K562 (cell line): Measurements from ENCODE around the gene MEI4. TPM values are rescaled to one million over a fixed set of nuclear protein-coding genes. Genes with fewer than 3 reads are reported as not detected.
A peak's percentile ranks its signal among the peaks of the same experiment; 100 is the strongest.

Experiments
- ATAC-seq: fragments of 200-7000 bp; cut with Tn5 transposase; 3 replicates; pipeline ENCODE4 v1.9.1; 2020; ENCODE audit warnings: moderate library complexity
- BruUV-seq: library from RNA; stranded (reverse); fragments of 400-500 nt; replicated peaks from 2 replicates; lab custom pipeline; 2021; lab: Mats Ljungman, UMichigan
- CTCF ChIA-PET: fragments of 300-600 bp; formaldehyde crosslinking; extraction: SDS; loops from one replicate; lab custom pipeline; 2021; ENCODE audit warnings: low intra/inter-chr PET ratio; lab: Yijun Ruan, JAX
- POLR2A ChIA-PET: fragments of 300-600, 350-650 bp; sonication (Branson Sonifier 250); formaldehyde crosslinking; extraction: SDS; loops from one replicate; lab custom pipeline; 2021; ENCODE audit warnings: antibody characterized with exemption, inconsistent platforms; lab: Yijun Ruan, JAX
- DNase-seq, 4 experiments: peaks; one replicate each; pipeline versions ENCODE4 v3.0.0 to v3.0.0-alpha.2; 2011 to 2018; ENCODE audit warnings: low spot score in 3 of 4, mixed read lengths in 3 of 4; ENCODE audit errors: extremely low read depth in 1 of 4
- FAIRE-seq: peaks from 2 replicates; lab custom pipeline; 2011; peaks lifted over from hg19 to GRCh38; lab: Jason Lieb, UNC
- H2AFZ ChIP-seq: 2 replicates; pipeline ENCODE4 v1.6.0; 2011; ENCODE audit warnings: low read depth, low read length, control low read depth, inconsistent platforms
- H3K27ac ChIP-seq: fragments of 200-600 bp; 3 replicates; pipeline ENCODE4 v1.8.0; 2011; ENCODE audit warnings: low read depth, mild to moderate bottlenecking, control low read depth, inconsistent platforms, low read length, moderate library complexity, mixed read lengths; ENCODE audit errors: extremely low read depth
- H3K27me3 ChIP-seq, 2 experiments: fragments of 300-600 bp in 1 of 2; 2 replicates in 1 of 2; 3 replicates in 1 of 2; pipeline versions ENCODE4 v1.6.0 to v1.8.0; 2011; ENCODE audit warnings: inconsistent platforms in 2 of 2, low read length in 2 of 2, mild to moderate bottlenecking in 1 of 2, mixed read lengths in 1 of 2, moderate library complexity in 1 of 2; ENCODE audit not compliant: control insufficient read depth in 2 of 2, insufficient read depth in 2 of 2
- H3K36me3 ChIP-seq: fragments of 300-600 bp; 3 replicates; pipeline ENCODE4 v1.8.0; 2011; ENCODE audit warnings: mild to moderate bottlenecking, low read length, inconsistent platforms; ENCODE audit not compliant: control insufficient read depth, insufficient read depth
- H3K4me1 ChIP-seq, 2 experiments: fragments of 200-600 bp in 1 of 2; replicated peaks in 1 of 2; 2 replicates in 1 of 2; 3 replicates in 1 of 2; pipeline versions ENCODE4 v1.5.1 to v1.8.0; 2011; ENCODE audit warnings: inconsistent platforms in 2 of 2, low read length in 2 of 2, mild to moderate bottlenecking in 1 of 2, mixed read lengths in 1 of 2, moderate library complexity in 1 of 2; ENCODE audit not compliant: control insufficient read depth in 2 of 2, insufficient read depth in 2 of 2
- H3K4me2 ChIP-seq: 2 replicates; pipeline ENCODE4 v1.6.1; 2011; ENCODE audit warnings: low read length, control low read depth, inconsistent platforms, mixed read lengths; ENCODE audit not compliant: insufficient read depth
- H3K4me3 ChIP-seq: fragments of 200-600 bp; sonication (generic), shearing (Covaris generic); 2 replicates; pipeline ENCODE4 v1.5.1; 2016; ENCODE audit warnings: control low read depth, inconsistent platforms
- H3K79me2 ChIP-seq: fragments of 200-600 bp; 3 replicates; pipeline ENCODE4 v1.8.0; 2011; ENCODE audit warnings: low read length, inconsistent platforms; ENCODE audit not compliant: control insufficient read depth, insufficient read depth
- H3K9ac ChIP-seq, 2 experiments: 2 replicates each; pipeline versions ENCODE4 v1.6.0 to v1.6.1; 2011; ENCODE audit warnings: low read depth in 2 of 2, low read length in 2 of 2, control low read depth in 1 of 2, inconsistent platforms in 1 of 2, mild to moderate bottlenecking in 1 of 2, mixed read lengths in 1 of 2; ENCODE audit not compliant: insufficient read depth in 1 of 2
- H3K9me1 ChIP-seq: one replicate; pipeline ENCODE4 v1.6.0; 2011; ENCODE audit warnings: inconsistent platforms, mild to moderate bottlenecking, low read length, moderate library complexity; ENCODE audit not compliant: control insufficient read depth, insufficient read depth
- H3K9me3 ChIP-seq: replicated peaks from 2 replicates; pipeline ENCODE4 v1.5.1; 2011; ENCODE audit warnings: low read depth, low read length, inconsistent platforms; ENCODE audit not compliant: control insufficient read depth, insufficient read depth
- H4K20me1 ChIP-seq: replicated peaks from 2 replicates; pipeline ENCODE4 v1.6.1; 2011; ENCODE audit warnings: low read length, inconsistent platforms, mixed read lengths; ENCODE audit not compliant: control insufficient read depth, insufficient read depth
- C11orf30 ChIP-seq: fragments of 450-650 bp; IDR thresholded peaks from 2 replicates; pipeline ENCODE4 v1.6.1; 2016; ENCODE audit warnings: low read depth, mild to moderate bottlenecking
- ESRRB ChIP-seq: fragments of 250-450 bp; sonication (Bioruptor Pico); IDR thresholded peaks from 2 replicates; pipeline ENCODE4 v1.5.0; 2020; ENCODE audit warnings: mild to moderate bottlenecking, moderate library complexity, borderline replicate concordance
- MAFG ChIP-seq: fragments of 450-650 bp; conservative IDR thresholded peaks from 2 replicates; pipeline ENCODE4 v1.6.1; 2016; ENCODE audit warnings: missing genetic modification characterization, missing compliant biosample characterization
- NFIC ChIP-seq: fragments of 450-650 bp; IDR thresholded peaks from 2 replicates; pipeline ENCODE4 v1.6.1; 2017; ENCODE audit warnings: mild to moderate bottlenecking, inconsistent platforms
- RBM22 ChIP-seq: fragments of 200-400 bp; formaldehyde crosslinking; IDR thresholded peaks from 2 replicates; pipeline ENCODE4 v1.6.1; 2018; ENCODE audit warnings: low read length, low read depth; ENCODE audit not compliant: poor library complexity, severe bottlenecking
- SFPQ ChIP-seq: fragments of 200-400 bp; formaldehyde crosslinking; IDR thresholded peaks from 2 replicates; pipeline ENCODE4 v1.6.1; 2017; ENCODE audit warnings: mild to moderate bottlenecking, low read depth, low read length, moderate library complexity
- TOE1 ChIP-seq, 2 experiments: fragments of 450-650 bp in 1 of 2; sonication (generic) in 1 of 2; formaldehyde crosslinking in 1 of 2; IDR thresholded peaks; 2 replicates each; pipeline versions ENCODE4 v1.7.1 to v1.8.0; 2016 to 2022; ENCODE audit warnings: borderline replicate concordance in 2 of 2, mild to moderate bottlenecking in 2 of 2, antibody characterized with exemption in 1 of 2, inconsistent platforms in 1 of 2, low read depth in 1 of 2, missing genetic modification reagents in 1 of 2, moderate library complexity in 1 of 2
- ZFP30 ChIP-seq: fragments of 250-450 bp; sonication (Bioruptor Pico); IDR thresholded peaks from 2 replicates; pipeline ENCODE4 v1.8.0; 2022; ENCODE audit warnings: moderate library complexity, mild to moderate bottlenecking, inconsistent platforms, borderline replicate concordance
- ZNF316 ChIP-seq: fragments of 450-650 bp; IDR thresholded peaks from 2 replicates; pipeline ENCODE4 v1.6.1; 2016
- ZNF354B ChIP-seq: fragments of 250-450 bp; sonication (Bioruptor Pico); IDR thresholded peaks from 2 replicates; pipeline ENCODE4 v1.4.0; 2020
- WGBS: fragments of 100-300 bp; shearing (Covaris generic); methylation state at CpG from one replicate; pipeline ENCODE4 v1.1.6; 2016; ENCODE audit warnings: low coverage, mixed read lengths; ENCODE audit not compliant: insufficient coverage; ENCODE audit errors: missing lambda C conversion rate; 5-methylcytosine and 5-hydroxymethylcytosine counted together
- in situ Hi-C: fragments of 300-500 bp; cut with MboI; formaldehyde crosslinking; loops from 4 replicates; pipeline ENCODE4 v1.15.0; 2018; ENCODE audit warnings: inconsistent platforms, mixed read lengths
- intact Hi-C: fragments of 100-400 bp; cut with micrococcal nuclease; formaldehyde crosslinking; loops from 2 replicates; pipeline ENCODE4 v1.14.2; 2022
- polyA plus RNA-seq, 8 experiments: library from polyadenylated mRNA; depleted of rRNA in 4 of 8; stranded (reverse) in 5 of 8; unstranded in 3 of 8; fragments of >200 nt; fragmentation: Nextera tagmentation in 2 of 8; fragmentation: Illumina TruSeq in 1 of 8; extraction: Ambion mirVana in 2 of 8; extraction: Trizol in 1 of 8; gene quantifications; 2 replicates each; pipeline versions ENCODE4 v1.2.1 to v1.2.3, GENCODE V29; 2011 to 2014; ENCODE audit warnings: inconsistent platforms in 1 of 8, missing spikeins in 1 of 8
- total RNA-seq, 7 experiments: library from RNA; depleted of rRNA in 6 of 7; stranded (reverse); fragments of >200 nt in 6 of 7; fragmentation: Illumina TruSeq in 2 of 7; extraction: Trizol in 2 of 7; gene quantifications; 2 replicates each; pipeline versions ENCODE4 v1.2.1 to v1.2.3, GENCODE V29; 2011 to 2021; ENCODE audit warnings: low replicate concordance in 1 of 7
- TF ChIP-seq, protein P1 (sequence below): fragments of 450-650 bp; IDR thresholded peaks from 2 replicates; pipeline ENCODE4 v1.6.1; 2017; ENCODE audit warnings: mild to moderate bottlenecking, moderate library complexity
- TF ChIP-seq, protein P2 (sequence below): fragments of 450-650 bp; formaldehyde crosslinking; IDR thresholded peaks from 2 replicates; pipeline ENCODE4 v1.4.0; 2022; ENCODE audit warnings: mild to moderate bottlenecking, moderate library complexity
- TF ChIP-seq, protein P3 (sequence below), 2 experiments: fragments of 450-650 bp; IDR thresholded peaks; 2 replicates each; pipeline ENCODE4 v1.6.1; 2016
- TF ChIP-seq, protein P4 (sequence below): fragments of 450-650 bp; formaldehyde crosslinking; IDR thresholded peaks from 2 replicates; pipeline ENCODE4 v1.4.0; 2020; ENCODE audit warnings: mild to moderate bottlenecking, moderate library complexity

MEI4 gene
- total and polyA plus RNA-seq, 9 of the 15 experiments (the other 6 are each of a cell fraction or from before 2014, with no cell fraction given), result not detected

- TF ChIP-seq TOE1 (IDR thresholded peaks at IDR 0.05; ENCODE audit: borderline replicate concordance) (no peak), TOE1 (CRISPR knock-in tag; IDR thresholded peaks at IDR 0.05; ENCODE audit: borderline replicate concordance, low read depth) (no peak)
Observed at GRCh38 chr6:77626426-77626825, 26.4 kb upstream of the MEI4 start (continued).

DNA sequence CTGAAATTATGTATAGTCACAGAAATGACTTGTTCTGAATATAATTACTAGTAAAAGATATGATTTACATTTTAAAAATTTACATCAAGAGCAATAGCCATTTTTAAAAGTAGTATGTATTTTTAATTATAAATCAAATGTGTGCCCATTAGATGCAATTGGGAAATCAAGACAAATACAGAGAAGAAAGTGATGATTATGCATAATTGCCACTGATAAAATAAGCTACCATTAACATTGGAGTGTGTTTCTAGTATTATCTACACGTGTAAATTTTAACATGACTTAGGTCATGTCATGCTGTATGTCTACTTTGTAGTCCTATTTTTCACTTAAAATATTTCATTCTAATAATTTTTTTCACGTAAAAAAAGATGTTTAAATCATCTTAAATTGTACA is 22.8 kb upstream of the MEI4 start:
- ATAC-seq, result no peak
- Histone ChIP-seq H3K9me3 (no peaks in the 10 kb centered on the region), H3K4me1 (no peaks in the 10 kb centered on the region), H3K9ac (no peak overlapping the region), H3K27me3 (no peaks in the 10 kb centered on the region), H4K20me1 (no peaks in the 10 kb centered on the region), H2AFZ (no peak overlapping the region), H3K36me3 (no peaks in the 10 kb centered on the region), H3K79me2 (no peaks in the 10 kb centered on the region), H3K9me1 (no peaks in the 10 kb centered on the region), H3K4me2 (no peak overlapping the region), H3K27ac (no peak overlapping the region), H3K4me3 (no peak overlapping the region)
- 0% methylated on average over 2 of the region's 2 CpGs for WGBS
- no peak for FAIRE-seq
- no peak for DNase-seq
- in situ Hi-C loops (no loop called here), intact Hi-C loops (no loop called here)
- POLR2A ChIA-PET, result no interaction called here
- no TSS peak for BruUV-seq
- CTCF ChIA-PET, result no interaction called here
- no peak for TF ChIP-seq ZFP30 (CRISPR knock-in tag)
- peak; percentile 22; the same call in 1 of the 2 replicates for TF ChIP-seq MAFG (tag)
- TF ChIP-seq, protein P1, sequence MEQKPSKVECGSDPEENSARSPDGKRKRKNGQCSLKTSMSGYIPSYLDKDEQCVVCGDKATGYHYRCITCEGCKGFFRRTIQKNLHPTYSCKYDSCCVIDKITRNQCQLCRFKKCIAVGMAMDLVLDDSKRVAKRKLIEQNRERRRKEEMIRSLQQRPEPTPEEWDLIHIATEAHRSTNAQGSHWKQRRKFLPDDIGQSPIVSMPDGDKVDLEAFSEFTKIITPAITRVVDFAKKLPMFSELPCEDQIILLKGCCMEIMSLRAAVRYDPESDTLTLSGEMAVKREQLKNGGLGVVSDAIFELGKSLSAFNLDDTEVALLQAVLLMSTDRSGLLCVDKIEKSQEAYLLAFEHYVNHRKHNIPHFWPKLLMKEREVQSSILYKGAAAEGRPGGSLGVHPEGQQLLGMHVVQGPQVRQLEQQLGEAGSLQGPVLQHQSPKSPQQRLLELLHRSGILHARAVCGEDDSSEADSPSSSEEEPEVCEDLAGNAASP, result no peak
- TF ChIP-seq ZNF316, result peak; percentile 45; the same call in 1 of the 2 replicates
- no peak for TF ChIP-seq ESRRB (CRISPR knock-in tag)
- peak; percentile 38 for TF ChIP-seq C11orf30
- TF ChIP-seq SFPQ, result no peak
- TF ChIP-seq, protein P2, sequence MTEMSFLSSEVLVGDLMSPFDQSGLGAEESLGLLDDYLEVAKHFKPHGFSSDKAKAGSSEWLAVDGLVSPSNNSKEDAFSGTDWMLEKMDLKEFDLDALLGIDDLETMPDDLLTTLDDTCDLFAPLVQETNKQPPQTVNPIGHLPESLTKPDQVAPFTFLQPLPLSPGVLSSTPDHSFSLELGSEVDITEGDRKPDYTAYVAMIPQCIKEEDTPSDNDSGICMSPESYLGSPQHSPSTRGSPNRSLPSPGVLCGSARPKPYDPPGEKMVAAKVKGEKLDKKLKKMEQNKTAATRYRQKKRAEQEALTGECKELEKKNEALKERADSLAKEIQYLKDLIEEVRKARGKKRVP (CRISPR knock-in tag), result no peak
- TF ChIP-seq NFIC, result no peak
- TF ChIP-seq, protein P3, sequence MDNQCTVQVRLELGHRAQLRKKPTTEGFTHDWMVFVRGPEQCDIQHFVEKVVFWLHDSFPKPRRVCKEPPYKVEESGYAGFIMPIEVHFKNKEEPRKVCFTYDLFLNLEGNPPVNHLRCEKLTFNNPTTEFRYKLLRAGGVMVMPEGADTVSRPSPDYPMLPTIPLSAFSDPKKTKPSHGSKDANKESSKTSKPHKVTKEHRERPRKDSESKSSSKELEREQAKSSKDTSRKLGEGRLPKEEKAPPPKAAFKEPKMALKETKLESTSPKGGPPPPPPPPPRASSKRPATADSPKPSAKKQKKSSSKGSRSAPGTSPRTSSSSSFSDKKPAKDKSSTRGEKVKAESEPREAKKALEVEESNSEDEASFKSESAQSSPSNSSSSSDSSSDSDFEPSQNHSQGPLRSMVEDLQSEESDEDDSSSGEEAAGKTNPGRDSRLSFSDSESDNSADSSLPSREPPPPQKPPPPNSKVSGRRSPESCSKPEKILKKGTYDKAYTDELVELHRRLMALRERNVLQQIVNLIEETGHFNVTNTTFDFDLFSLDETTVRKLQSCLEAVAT (IDR thresholded peaks at IDR 0.05), result no peak
- TF ChIP-seq RBM22, result no peak
- TF ChIP-seq ZNF354B (CRISPR knock-in tag), result no peak
- TF ChIP-seq, protein P4, sequence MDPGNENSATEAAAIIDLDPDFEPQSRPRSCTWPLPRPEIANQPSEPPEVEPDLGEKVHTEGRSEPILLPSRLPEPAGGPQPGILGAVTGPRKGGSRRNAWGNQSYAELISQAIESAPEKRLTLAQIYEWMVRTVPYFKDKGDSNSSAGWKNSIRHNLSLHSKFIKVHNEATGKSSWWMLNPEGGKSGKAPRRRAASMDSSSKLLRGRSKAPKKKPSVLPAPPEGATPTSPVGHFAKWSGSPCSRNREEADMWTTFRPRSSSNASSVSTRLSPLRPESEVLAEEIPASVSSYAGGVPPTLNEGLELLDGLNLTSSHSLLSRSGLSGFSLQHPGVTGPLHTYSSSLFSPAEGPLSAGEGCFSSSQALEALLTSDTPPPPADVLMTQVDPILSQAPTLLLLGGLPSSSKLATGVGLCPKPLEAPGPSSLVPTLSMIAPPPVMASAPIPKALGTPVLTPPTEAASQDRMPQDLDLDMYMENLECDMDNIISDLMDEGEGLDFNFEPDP (CRISPR knock-in tag), result no peak
